ENCODE measurements around the gene TTC1.

- no peak for TF ChIP-seq CTCF (IDR thresholded peaks at IDR 0.05)
- TF ChIP-seq POLR2A (IDR thresholded peaks at IDR 0.05): no peak
- TF ChIP-seq EP300 (IDR thresholded peaks at IDR 0.05): no peak
- no peak for TF ChIP-seq POLR2AphosphoS5 (IDR thresholded peaks at IDR 0.05)
Measured at GRCh38 chr5:160054047-160054446, 45.1 kb downstream of the TTC1 start.

Measured in gastroesophageal sphincter (tissue), 3 donors.